TTC549 (cell line): Measurements from ENCODE around the gene LTA.
"Not testable (repeated sequence)": the region's sequence is repeated elsewhere in the genome, so short reads cannot be mapped to it uniquely, and the experiment has no call there.

Experiments
- FAIRE-seq: peaks from 2 replicates; lab custom pipeline; 2012; peaks lifted over from hg19 to GRCh38; lab: Jason Lieb, UNC

LTA gene

DNA sequence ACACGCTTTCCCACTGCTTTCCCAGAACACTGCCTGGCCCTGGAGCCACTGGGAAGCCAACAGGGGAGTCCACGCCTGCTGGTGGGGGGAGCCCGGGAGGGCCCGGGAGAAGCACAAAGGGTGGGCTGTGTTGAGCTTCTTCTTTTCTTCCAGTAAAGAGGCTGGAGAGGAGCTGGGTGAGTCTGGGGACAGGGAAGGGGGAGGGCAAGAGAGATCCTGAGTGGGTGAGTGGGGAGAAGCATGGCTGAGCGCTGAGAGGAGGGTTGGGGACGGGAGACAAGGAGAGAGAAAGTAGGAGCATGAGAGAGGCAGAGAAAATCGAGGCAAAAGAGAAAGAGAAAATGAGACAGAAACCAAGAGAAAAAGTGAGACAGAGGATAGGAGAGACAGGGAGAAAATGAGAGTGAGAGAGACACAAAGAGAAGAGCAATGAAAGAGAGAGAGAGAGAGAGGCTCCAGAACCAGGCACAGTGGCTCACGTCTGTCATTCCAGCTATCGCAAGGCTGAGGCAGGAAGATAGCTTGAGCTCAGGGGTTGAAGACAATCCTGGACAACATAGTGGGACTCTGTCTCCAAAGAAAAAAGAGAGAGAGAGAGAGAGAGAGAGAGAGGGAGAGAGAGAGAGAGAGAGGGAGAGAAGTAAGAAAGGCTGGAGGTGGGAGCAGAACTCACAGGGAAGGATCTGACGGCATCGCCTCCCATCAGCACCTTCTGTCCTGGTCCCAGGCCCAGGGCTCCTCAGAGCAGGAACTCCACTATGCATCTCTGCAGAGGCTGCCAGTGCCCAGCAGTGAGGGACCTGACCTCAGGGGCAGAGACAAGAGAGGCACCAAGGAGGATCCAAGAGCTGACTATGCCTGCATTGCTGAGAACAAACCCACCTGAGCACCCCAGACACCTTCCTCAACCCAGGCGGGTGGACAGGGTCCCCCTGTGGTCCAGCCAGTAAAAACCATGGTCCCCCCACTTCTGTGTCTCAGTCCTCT, 16.0 kb downstream of the LTA start:
- no peak for FAIRE-seq

DNA sequence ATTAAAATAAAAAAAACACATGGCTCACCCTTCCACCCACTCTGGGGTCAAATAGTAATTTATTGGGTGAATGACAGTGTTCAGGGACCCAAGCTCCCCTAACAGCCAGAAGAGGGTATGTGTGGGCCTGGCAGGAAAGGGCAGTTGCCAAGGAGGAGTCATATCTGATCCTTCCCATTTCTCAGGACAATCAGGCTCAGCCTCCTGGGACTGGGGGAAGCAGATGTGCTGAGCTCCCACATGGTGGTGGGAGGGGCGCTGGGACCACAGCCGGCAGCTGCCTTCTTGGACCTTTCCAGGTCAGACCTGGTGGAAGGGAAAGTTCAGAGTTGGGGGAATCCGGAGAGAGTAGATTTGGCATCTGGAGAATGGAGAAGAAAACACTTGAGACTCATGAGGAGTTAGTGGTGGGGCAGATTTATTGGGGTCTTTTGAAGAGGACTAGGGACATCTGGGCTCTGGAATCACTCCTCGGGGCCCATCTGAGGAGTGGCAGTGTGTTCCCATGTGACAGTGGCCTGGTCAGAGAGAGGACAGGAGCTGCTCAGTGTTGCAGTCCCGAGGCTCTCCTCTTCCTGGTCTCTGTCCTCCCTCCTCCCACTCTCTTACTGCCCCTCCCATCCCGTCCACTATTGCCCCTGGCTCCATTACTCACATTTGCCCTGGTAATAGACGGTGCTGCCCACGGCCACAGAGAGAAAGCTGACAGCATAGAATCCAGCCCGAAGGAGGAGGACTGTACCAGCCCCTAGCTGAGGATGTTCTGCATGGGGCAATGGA, 17.0 kb downstream of the LTA start:
- FAIRE-seq = no peak

DNA sequence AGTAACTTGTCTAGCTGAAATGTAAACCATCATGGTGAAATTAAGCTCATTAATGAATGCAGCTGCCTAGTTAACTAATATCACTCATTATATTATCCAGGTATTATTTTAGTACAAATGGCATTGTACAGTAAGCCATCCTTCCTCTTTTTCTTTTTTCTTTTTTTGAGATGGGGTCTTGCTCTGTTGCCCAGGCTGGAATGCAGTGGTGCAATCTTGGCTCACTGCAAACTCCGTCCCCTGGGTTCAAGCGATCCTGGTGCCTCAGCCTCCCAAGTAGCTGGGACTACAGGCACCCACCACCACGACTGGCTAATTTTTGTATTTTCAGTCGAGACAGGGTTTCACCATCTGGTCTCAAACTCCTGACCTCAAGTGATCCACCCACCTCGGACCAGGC, 18.6 kb downstream of the LTA start:
- FAIRE-seq = not testable (repeated sequence)

DNA sequence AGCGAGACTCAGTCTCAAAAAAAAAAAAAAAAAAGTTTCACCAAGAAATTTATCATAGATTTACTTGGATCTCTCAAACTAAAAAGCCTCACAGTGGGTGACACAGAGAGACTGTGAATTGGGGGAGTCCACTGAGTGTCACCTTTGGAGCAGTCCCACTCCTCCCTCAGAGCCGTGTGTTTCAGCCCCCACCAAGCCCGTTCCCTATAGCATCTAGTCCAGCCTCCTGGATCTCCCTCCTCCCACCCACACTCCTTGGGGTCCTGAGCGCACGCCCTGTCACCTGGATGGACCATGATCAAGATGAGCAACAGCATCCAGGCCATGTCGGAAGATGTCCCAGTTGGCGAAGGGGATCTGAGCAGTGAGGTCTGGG, 20.3 kb downstream of the LTA start:
- FAIRE-seq = no peak

DNA sequence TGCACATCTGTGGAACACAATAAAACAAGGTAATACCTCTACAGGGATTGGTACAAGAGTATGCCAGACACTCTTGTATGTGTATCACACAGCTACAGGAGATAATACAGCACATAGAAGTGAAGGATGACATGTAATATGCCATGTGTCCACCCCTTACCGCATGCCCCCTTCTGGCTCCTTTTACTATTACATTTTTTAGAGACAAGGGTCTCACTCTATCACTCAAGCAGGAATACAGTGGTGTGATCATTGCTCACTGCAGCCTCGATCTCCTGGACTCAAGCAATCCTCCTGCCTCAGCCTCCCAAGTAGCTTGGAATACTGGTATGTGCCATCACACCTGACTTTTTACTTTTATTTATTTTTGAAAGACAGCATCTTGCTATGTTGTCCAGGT, 24.9 kb downstream of the LTA start:
- FAIRE-seq = no peak

DNA sequence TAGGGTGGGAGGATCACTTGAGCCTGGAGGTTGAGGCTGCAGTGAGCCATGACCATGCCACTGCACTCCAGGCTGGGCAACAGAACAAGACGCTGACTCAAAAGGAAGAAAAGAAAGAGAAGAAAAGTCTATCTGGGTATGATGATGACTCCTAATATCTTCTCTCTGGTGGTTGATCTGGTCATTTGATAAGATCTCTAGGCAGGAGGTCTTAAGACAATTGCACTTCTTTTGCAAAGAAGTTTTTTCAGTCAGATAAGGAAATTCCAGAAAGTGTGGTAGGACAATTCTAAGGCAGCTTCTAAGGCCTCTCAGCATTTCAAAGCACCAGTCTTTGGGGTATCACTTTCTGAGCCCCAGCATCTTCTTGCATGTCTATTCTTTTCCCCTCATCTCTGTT, 35.2 kb downstream of the LTA start:
- FAIRE-seq = no peak

DNA sequence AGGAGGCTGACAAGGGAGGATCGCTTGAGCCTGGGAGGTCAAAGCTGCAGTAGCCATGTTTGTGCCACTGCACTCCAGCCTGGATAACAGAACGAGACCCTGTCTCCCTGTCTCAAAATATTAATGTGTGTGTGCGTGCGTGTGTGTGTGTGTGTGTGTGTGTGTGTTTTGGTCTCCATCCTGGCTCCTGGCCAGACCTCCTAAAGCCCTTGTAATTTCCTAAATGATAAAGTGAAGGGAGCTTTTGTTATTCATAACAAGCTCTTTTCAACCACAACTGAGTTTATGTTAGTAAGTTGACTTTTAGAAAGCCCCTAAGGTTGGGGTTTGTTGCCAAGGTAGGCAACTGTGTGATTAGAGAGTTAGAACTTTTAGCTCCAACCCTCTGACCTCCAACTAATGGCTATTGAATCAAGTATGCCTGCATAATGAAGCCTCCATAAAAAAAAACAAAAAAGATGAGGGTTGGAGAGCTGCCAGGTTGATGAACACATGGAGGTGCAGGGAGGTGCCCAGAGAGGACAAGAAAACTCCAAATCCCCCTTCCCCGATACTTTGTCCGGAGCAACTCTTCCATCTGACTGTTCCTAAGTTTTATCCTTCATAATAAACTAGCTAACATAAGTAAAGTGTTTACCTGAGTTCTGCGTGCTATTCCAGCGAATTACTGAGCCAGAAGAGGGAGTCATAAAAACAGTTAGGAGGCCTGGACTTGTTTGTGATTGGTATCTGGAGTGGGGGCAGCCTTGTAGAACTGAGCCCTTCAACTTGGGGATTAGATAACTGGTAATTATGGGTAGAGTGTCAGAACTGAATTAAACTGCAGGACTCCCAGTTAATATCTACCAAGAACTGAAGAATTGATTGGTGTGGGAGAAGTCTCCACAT, 37.7 kb downstream of the LTA start:
- FAIRE-seq = no peak

DNA sequence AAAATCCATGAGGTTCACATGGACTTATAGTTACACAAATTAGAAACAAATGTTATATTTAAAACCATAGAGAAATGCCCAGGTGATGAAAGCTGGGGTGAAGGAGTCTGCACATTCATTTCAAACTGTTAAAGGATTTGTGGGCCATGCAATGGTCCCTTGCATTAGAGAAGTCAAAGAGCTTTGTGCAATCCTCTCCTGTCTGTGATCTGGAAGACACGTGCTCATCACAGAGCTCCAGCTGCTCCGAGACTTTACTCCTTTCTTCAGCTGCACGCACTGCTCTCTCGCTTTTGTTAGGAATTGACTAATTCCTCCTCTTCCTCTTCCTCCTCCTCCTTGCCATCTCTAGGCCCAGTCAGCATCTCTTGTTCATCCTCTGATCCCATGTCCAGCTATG, 38.9 kb downstream of the LTA start:
- FAIRE-seq = no peak

DNA sequence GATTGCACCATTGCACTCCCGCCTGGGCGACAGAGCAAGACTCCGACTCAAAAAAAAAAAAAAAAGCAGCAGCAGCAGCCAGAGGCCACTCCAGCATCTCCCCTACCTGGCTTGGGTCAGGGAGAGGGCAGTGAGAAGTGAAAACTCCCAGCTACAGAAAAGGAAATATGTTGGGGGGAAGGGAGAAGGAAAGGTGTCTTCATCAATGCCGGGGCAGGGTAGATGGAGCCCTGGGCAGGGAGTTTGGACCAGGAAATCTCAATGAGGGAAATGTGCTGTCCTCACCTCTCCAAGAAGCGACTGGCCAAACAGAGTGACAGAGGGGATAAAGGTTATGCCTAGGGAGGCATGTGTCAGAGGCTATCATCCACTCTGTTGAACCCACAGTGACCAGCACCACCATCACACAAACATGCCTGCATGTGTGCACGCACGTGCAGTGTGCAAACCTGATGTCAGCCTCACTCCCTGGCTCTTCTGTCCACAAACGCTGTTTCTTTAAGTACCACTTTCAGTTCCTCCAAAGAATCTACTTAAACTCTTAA, 42.1 kb downstream of the LTA start:
- no peak for FAIRE-seq

DNA sequence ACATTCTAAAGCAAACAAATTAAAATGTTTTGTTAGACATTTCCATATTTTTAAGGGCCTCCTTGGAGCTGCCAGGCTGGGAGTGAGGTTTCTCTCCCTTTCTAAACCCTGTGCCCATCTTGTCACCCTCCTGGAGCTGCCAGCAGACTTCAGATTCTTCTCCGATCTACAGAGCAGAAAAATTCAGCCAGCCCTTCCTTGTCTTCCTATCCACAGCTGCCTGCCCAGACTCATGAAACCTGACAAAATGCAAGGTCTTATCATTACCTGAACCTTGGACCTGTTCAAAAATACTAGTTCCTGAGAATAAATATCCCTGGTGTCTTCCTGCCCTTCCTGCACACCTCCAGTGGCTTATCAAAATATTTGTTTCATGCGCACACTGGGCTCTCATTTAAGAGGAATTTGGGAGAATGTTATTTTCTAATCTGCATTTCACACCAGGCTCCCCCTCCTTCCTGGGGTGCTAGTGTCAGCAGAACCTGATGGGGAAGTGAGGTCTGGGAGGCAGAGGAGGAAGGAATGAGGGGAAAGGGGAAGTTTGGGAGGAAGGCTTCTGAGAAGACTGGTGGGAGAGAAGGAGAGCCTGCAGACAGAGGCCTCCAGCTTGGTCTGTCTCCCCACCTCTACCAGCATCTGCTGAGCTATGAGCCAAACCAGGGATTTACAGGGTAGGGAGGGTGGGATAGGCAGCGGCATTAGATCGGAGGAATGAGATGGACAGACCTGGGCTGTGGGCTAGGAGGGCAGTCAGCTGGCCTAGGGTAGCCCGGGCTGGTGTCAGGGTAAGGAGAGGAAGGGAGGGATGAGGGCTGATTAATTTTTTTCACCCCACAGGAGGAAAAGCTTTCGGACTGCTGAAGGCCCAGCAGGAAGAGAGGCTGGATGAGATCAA, 42.8 kb downstream of the LTA start, which contains the start of gene AIF1:
Gene AIF1 (plus strand): TSS at position 551 of the 895 bp plus-strand sequence. CDS start 96 bp downstream, at position 647.
- no peak for FAIRE-seq

DNA sequence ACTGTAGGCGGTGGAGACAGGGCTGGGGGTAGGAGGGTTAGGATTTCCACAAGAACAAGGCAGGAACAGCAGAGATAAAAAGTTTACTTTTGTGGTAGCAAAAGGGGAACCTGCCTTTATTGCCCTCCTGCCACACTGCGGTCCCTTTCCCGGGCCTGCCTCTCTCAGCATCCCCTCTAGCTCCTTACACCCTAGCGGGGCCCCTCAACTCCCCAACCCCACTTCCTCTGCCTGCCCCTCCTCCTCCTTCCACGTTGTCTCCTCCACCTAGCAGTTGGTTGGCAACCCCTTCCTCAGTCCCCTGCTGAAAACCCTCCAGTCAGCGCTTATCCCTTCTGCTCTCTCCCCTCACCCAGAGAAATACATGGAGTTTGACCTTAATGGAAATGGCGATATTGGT, 43.7 kb downstream of the LTA start:
- no peak for FAIRE-seq

DNA sequence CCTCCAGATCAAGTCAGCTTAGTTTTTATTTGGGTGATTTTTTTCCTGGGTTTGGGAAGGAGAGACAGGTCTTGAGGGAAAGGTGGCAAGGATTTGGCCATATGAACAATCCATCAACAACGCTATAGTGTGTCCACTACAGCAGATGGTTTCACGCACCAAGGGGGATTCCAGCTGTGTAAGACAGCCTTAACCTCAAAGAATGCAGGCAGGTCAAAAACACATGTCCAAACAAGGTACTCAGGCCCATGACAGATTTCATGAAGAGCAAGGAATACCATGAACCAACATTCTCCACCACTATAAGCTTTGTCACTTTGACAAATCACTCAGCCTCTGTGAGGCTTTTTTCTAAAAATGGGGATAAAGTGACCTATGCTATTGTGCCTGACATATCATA, 44.9 kb downstream of the LTA start:
- FAIRE-seq = no peak

DNA sequence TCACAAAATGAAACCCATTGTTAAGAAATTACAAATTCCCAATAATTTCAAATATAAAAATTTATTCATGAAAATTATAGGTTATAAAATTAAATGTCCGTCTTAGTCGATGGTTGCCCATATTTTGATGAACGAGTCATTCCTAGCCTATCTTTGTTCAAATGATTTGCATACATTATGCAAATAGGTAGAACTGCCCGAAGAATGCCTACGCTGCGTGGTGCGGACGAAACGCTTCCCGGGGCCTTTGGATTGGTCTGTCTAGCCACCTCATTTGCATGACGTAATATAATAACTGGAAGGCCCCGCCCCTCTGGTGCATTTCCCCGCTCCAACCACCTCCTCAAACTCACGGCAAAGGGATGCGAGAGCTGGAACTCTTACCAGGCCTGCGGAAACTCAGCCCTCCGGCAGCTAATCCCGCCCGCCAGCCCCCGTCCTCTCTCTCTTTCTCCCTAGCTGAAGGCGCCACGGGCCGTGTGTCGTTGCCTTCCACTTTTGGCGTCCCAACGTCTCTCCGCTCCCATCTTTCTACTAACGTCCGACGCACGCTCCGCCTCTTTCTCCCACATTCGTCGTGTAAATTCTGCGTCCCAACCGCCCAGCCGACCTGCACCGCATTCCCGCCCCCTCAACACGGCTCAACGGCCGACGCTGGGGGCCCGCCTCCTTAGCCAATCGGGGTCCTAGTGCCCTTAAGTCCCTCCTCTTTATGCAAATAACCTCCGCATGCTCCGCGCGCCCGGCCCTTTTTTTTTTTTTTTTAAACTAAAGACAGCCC, 47.9 kb downstream of the LTA start:
- peak; percentile 97 for FAIRE-seq

DNA sequence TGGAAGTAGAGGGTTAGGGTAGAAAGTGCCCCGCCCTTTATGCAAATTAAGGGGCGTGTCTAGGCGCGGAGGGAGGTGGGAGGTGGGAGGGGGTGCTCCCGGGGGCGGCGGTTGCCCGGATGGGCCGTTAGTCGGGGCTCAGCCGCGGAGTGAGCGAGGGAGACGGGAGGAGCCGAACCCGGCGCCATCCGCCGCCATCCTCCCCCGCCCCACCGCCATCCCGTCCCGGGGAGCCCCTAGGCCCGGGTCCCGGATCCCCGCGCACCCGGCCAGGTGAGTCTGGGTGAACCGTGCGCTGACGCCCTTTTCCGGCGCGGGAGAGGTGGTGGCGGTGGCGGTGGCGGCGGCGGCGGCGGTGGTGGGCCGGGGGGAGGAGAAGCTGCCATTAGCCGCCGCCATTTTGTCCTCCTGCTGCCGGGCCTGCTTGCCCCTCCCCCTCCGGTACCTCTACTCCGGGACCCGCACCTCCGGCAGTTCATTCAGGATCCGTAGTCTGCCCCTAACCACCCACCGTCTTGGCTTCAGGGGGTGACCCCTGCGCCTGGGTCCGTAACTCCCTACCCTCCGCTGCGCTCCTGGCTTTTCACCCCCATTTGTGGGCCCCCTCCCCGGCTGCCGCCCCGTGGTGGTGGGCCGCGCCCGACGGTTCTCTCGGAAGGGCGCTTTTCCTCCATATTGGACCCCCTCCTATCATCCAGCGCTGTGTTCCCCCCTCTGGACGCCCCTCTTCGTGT, 48.7 kb downstream of the LTA start, which contains the start of gene PRRC2A:
Gene PRRC2A (plus strand): TSS at position 130 of the 734 bp plus-strand sequence. CDS start 2,075 bp downstream, outside the sequence.
- FAIRE-seq = no peak

DNA sequence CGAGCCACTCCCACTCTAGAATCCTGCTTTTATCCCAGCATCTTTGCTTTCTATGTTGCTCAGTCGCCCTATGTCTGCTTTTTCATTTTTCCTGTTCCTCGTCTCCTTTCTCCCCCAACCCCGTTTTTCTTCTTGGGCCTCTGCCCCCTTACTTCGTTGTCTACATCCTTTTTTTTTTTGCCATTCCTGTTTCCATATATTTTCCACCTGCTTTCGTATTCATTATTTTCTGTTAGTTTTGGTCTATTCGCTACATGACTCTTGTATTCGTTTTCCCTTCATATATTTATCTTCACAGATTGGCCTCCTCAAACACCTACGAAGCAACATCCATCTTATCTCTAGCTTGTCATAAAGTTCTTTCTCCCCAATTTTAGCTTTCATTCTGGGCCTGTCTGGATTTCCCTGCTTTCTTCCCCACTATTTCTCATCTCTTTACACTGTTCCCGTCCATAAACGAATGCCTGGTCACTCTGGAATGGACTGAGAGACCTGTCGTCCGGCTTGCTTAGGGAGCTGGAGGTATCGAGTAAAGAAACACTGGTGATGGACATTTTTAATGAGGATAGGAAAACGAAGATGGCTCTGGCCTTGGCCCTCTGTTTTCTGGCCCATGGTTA, 49.3 kb downstream of the LTA start:
- FAIRE-seq = no peak

DNA sequence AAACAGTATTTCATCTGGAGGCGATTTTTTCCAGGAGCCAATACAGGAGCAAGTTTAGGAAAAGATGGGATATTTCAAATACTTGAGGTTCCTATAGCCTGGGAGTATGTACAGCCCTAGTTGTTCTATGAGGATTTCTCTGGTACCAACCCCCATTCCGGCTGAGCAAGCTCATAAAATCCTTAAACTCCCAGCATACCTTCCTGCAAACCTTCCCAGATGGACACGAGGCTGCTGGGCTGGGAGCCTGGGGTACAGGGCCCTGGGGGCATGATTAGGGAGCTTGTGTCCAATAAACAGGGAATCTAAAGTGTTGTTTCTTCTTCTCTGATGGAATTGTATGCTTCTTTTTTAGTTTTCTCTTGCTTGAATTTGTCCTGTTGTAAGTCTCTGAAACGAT, 49.9 kb downstream of the LTA start:
- no peak for FAIRE-seq

DNA sequence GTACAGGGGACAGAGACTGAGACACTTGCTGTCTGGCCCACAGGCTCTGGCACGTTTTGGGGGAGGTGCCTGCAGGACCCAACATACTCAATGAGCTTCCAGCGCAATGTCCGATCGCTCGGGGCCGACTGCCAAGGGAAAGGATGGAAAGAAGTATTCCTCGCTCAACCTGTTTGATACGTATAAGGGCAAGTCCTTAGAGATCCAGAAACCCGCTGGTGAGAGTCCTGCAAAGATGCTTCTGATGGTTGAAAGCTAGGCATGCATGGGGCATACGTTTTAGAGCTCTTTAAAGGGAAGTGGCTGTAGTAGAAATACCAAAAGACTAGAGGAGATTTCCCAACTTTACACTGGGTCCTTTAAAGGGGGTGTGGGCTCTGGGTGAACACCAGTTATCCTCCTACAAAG, 50.6 kb downstream of the LTA start:
- no peak for FAIRE-seq
